Liver (tissue), 9 donors: ENCODE measurements around the gene MAP2K6. TPM values are rescaled to one million over a fixed set of nuclear protein-coding genes. Genes with fewer than 3 reads are reported as not detected.

Experiments used
- DNase-seq: peaks from one replicate; pipeline ENCODE4 v3.0.0-alpha.2; 2017; ENCODE audit warnings: low spot score
- H3K27ac ChIP-seq, 2 donors: one replicate each; pipeline ENCODE4 v1.7.0; 2013; ENCODE audit warnings: inconsistent platforms in 2 of 2, low read length in 2 of 2, control low read depth in 1 of 2, low read depth in 1 of 2, mild to moderate bottlenecking in 1 of 2
- H3K27me3 ChIP-seq, 4 donors: one replicate each; pipeline versions ENCODE4 v1.6.1 to v1.7.0; 2013; ENCODE audit warnings: low read length in 3 of 4, inconsistent platforms in 1 of 4, mild to moderate bottlenecking in 1 of 4, moderate library complexity in 1 of 4; ENCODE audit not compliant: control insufficient read depth in 4 of 4, insufficient read depth in 4 of 4
- H3K36me3 ChIP-seq, 4 donors: one replicate each; pipeline versions ENCODE4 v1.6.1 to v1.7.0; 2013; ENCODE audit warnings: low read length in 3 of 4, mild to moderate bottlenecking in 3 of 4, low read depth in 1 of 4, moderate library complexity in 1 of 4; ENCODE audit not compliant: control insufficient read depth in 4 of 4, insufficient read depth in 3 of 4
- H3K4me1 ChIP-seq, 4 donors: one replicate each; pipeline versions ENCODE4 v1.6.1 to v1.7.0; 2013; ENCODE audit warnings: low read length in 3 of 4, mild to moderate bottlenecking in 3 of 4, moderate library complexity in 1 of 4; ENCODE audit not compliant: control insufficient read depth in 4 of 4, insufficient read depth in 4 of 4
- H3K4me3 ChIP-seq, 3 donors: one replicate each; pipeline versions ENCODE4 v1.6.1 to v1.7.0; 2013; ENCODE audit warnings: low read length in 3 of 3, control low read depth in 1 of 3, low read depth in 1 of 3, mild to moderate bottlenecking in 1 of 3
- H3K9ac ChIP-seq, 2 donors: one replicate each; pipeline ENCODE4 v1.7.0; 2013; ENCODE audit warnings: low read length in 2 of 2, mild to moderate bottlenecking in 2 of 2, moderate library complexity in 2 of 2, control low read depth in 1 of 2, low read depth in 1 of 2
- H3K9me3 ChIP-seq, 4 donors: one replicate each; pipeline versions ENCODE4 v1.6.1 to v1.7.0; 2013; ENCODE audit warnings: low read length in 3 of 4; ENCODE audit not compliant: control insufficient read depth in 4 of 4
- ATF3 ChIP-seq: IDR thresholded peaks from 2 replicates; pipeline ENCODE4 v1.6.1; 2016; ENCODE audit warnings: antibody characterized with exemption
- FOXA1 ChIP-seq: IDR thresholded peaks from 2 replicates; pipeline ENCODE4 v1.6.1; 2016; ENCODE audit warnings: antibody characterized with exemption
- FOXA2 ChIP-seq: IDR thresholded peaks from 2 replicates; pipeline ENCODE4 v1.6.1; 2016; ENCODE audit warnings: antibody characterized with exemption
- GABPA ChIP-seq, 2 donors: IDR thresholded peaks in 1 of 2; conservative IDR thresholded peaks in 1 of 2; 2 replicates each; pipeline ENCODE4 v1.6.1; 2016; ENCODE audit warnings: antibody characterized with exemption in 2 of 2, mild to moderate bottlenecking in 1 of 2, moderate library complexity in 1 of 2
- HNF4G ChIP-seq: IDR thresholded peaks from 2 replicates; pipeline ENCODE4 v1.6.1; 2016; ENCODE audit warnings: antibody characterized with exemption
- MAX ChIP-seq: IDR thresholded peaks from 2 replicates; pipeline ENCODE4 v1.6.1; 2016; ENCODE audit warnings: antibody characterized with exemption
- NR2F2 ChIP-seq: IDR thresholded peaks from 2 replicates; pipeline ENCODE4 v1.6.1; 2016; ENCODE audit warnings: antibody characterized with exemption
- REST ChIP-seq: IDR thresholded peaks from 2 replicates; pipeline ENCODE4 v1.6.1; 2016; ENCODE audit warnings: antibody characterized with exemption, mild to moderate bottlenecking
- TAF1 ChIP-seq: conservative IDR thresholded peaks from 2 replicates; pipeline ENCODE4 v1.6.1; 2016; ENCODE audit warnings: antibody characterized with exemption, mild to moderate bottlenecking
- YY1 ChIP-seq: IDR thresholded peaks from 2 replicates; pipeline ENCODE4 v1.6.1; 2016; ENCODE audit warnings: antibody characterized with exemption, mild to moderate bottlenecking
- ZBTB33 ChIP-seq: IDR thresholded peaks from 2 replicates; pipeline ENCODE4 v1.6.1; 2016; ENCODE audit warnings: antibody characterized with exemption
- WGBS: extraction: QIAGEN DNeasy Blood & Tissue Kit; methylation state at CpG from one replicate; pipeline ENCODE4 v1.1.7; 2013; 5-methylcytosine and 5-hydroxymethylcytosine counted together
- polyA plus RNA-seq, 2 donors: library from polyadenylated mRNA; stranded (reverse) in 1 of 2; unstranded in 1 of 2; fragments of 200-250 nt in 1 of 2; fragments of >200 nt in 1 of 2; fragmentation: Nextera tagmentation in 1 of 2; extraction: Ambion mirVana in 1 of 2; gene quantifications; one replicate each; pipeline versions ENCODE4 v1.2.1 to v1.2.3, GENCODE V29; 2013 to 2015
- total RNA-seq, 2 donors: library from RNA; depleted of rRNA; stranded (reverse); fragments of >200 nt; gene quantifications; one replicate each; pipeline ENCODE4 v1.2.3, GENCODE V29; 2014
- donor health status: healthy.
- donor health status: healthy.
- donor health status: healthy.
- donor health status: healthy.
- donor health status: healthy.

MAP2K6 gene
- total and polyA plus RNA-seq, 4 donors = 0.31 to 5.4 (median 2.6) TPM

- no peak for TF ChIP-seq REST
- no peak for TF ChIP-seq HNF4G
- no peak for TF ChIP-seq MAX
- TF ChIP-seq FOXA2 = no peak
- TF ChIP-seq FOXA1 = no peak
- TF ChIP-seq NR2F2 = no peak
- no peak for TF ChIP-seq TAF1
Observed at GRCh38 chr17:69427486-69428197, 13.1 kb downstream of the MAP2K6 start (continued).

- TF ChIP-seq ATF3 = no peak
- no peak for TF ChIP-seq FOXA2
- no peak for TF ChIP-seq ZBTB33
- no peak for TF ChIP-seq TAF1
- no peak for TF ChIP-seq REST
- TF ChIP-seq FOXA1 = no peak
- no peak for TF ChIP-seq YY1
- TF ChIP-seq NR2F2 = no peak
- TF ChIP-seq GABPA (IDR thresholded peaks at IDR 0.05 in 1 of 2, conservative IDR thresholded peaks at IDR 0.05 in 1 of 2) = no peak
- no peaks in the 10 kb centered on the region for H3K9me3 ChIP-seq
- H3K4me1 ChIP-seq = no peaks in the 10 kb centered on the region
- no peak overlapping the region for H3K27ac ChIP-seq
- no peak for DNase-seq
- WGBS = 65% methylated on average over 6 of the region's 6 CpGs
- no peak overlapping the region for H3K9ac ChIP-seq
- H3K4me3 ChIP-seq = no peak overlapping the region
- no peaks in the 10 kb centered on the region for H3K36me3 ChIP-seq
- H3K27me3 ChIP-seq = no peaks in the 10 kb centered on the region
Observed at GRCh38 chr17:69428252-69428980, 13.9 kb downstream of the MAP2K6 start.
